HG03135 (cell line): ENCODE measurements around the gene ARVCF.

Source experiments
- ATAC-seq: cut with Tn5 transposase; IDR thresholded peaks from one replicate; pipeline ENCODE4 v1.9.1; 2021; ENCODE audit warnings: mild to moderate bottlenecking, moderate library complexity; ENCODE audit not compliant: unreplicated experiment

The ARVCF gene

GRCh38 chr22:20032407-20032991 is 15.9 kb upstream of the ARVCF start:
- no peak for ATAC-seq

GRCh38 chr22:20031732-20032406 is 15.2 kb upstream of the ARVCF start:
- ATAC-seq, result no peak

- no peak for ATAC-seq
These were observed 13.1 kb upstream of the ARVCF start for GRCh38 chr22:20029550-20030225.

GRCh38 chr22:20028855-20029549 is 12.4 kb upstream of the ARVCF start:
- ATAC-seq, result no peak

GRCh38 chr22:20027966-20028854 is 11.6 kb upstream of the ARVCF start:
- ATAC-seq, result no peak

- ATAC-seq, result no peak
These were observed 10.5 kb upstream of the ARVCF start for GRCh38 chr22:20026996-20027601.

- no peak for ATAC-seq
These were observed 9.7 kb upstream of the ARVCF start for GRCh38 chr22:20026204-20026908.

GRCh38 chr22:20025401-20026203 is 9.0 kb upstream of the ARVCF start:
- ATAC-seq, result no peak

GRCh38 chr22:20024650-20025397 is 8.2 kb upstream of the ARVCF start:
- no peak for ATAC-seq

- ATAC-seq, result no peak
These were observed 7.6 kb upstream of the ARVCF start for GRCh38 chr22:20024225-20024624.

GRCh38 chr22:20022978-20023613 is 6.5 kb upstream of the ARVCF start:
- no peak for ATAC-seq

- no peak for ATAC-seq
These were observed 5.8 kb upstream of the ARVCF start for GRCh38 chr22:20022231-20022977.

GRCh38 chr22:20021196-20022181 is 4.9 kb upstream of the ARVCF start:
- ATAC-seq, result no peak

- ATAC-seq, result peak; percentile 77
These were observed 4.0 kb upstream of the ARVCF start, which contains the start of gene TANGO2 for GRCh38 chr22:20020533-20021195. TANGO2 (plus strand) TSS chr22:20021110; CDS start chr22:20036799, 15,689 bp downstream.
